PC-9 (cell line): ENCODE data around the gene CDC42. TPM values are rescaled to one million over a fixed set of nuclear protein-coding genes. Genes with fewer than 3 reads are reported as not detected.

Source experiments
- BruUV-seq: library from RNA; stranded (reverse); fragments of 400-500 nt; replicated peaks from 2 replicates; lab custom pipeline; 2021; lab: Mats Ljungman, UMichigan
- CTCF ChIA-PET: fragments of 300-600 bp; sonication (Branson Sonifier 250); formaldehyde crosslinking; loops from one replicate; lab custom pipeline; 2022; ENCODE audit warnings: antibody characterized with exemption; lab: Charles Lee
- POLR2A ChIA-PET: fragments of 300-600 bp; sonication (Branson Sonifier 250); formaldehyde crosslinking; loops from one replicate; lab custom pipeline; 2022; ENCODE audit warnings: antibody characterized with exemption; ENCODE audit not compliant: unreplicated experiment; lab: Charles Lee
- DNase-seq, 2 experiments: peaks; one replicate each; pipeline versions ENCODE4 v3.0.0 to v3.0.0-alpha.2; 2015 to 2022; ENCODE audit warnings: mixed read lengths in 1 of 2
- H2AFZ ChIP-seq: fragments of 200-600 bp; sonication (generic); 2 replicates; pipeline ENCODE4 v1.8.1; 2017; ENCODE audit warnings: antibody characterized with exemption
- H3F3A ChIP-seq: fragments of 200-600 bp; sonication (generic); 2 replicates; pipeline ENCODE4 v1.8.1; 2017; ENCODE audit warnings: antibody characterized with exemption, mild to moderate bottlenecking, low read depth; ENCODE audit not compliant: insufficient read depth
- H3K27ac ChIP-seq: fragments of 200-600 bp; sonication (generic); 2 replicates; pipeline ENCODE4 v1.6.1; 2016; ENCODE audit warnings: mixed run types
- H3K27me3 ChIP-seq: fragments of 200-600 bp; sonication (generic); 2 replicates; pipeline ENCODE4 v1.6.1; 2016; ENCODE audit warnings: low read depth, mixed run types; ENCODE audit not compliant: insufficient read depth
- H3K36me3 ChIP-seq: fragments of 200-600 bp; sonication (generic); 2 replicates; pipeline ENCODE4 v1.6.1; 2016; ENCODE audit warnings: low read depth, mixed run types
- H3K4me1 ChIP-seq: fragments of 200-600 bp; sonication (generic); replicated peaks from 2 replicates; pipeline ENCODE4 v1.6.1; 2016; ENCODE audit warnings: mixed run types; ENCODE audit not compliant: insufficient read depth
- H3K4me2 ChIP-seq: fragments of 200-600 bp; sonication (generic); 2 replicates; pipeline ENCODE4 v1.6.1; 2017; ENCODE audit warnings: mixed run types
- H3K4me3 ChIP-seq: fragments of 200-600 bp; sonication (generic); 2 replicates; pipeline ENCODE4 v1.6.1; 2016; ENCODE audit warnings: mixed run types
- H3K79me2 ChIP-seq: fragments of 200-600 bp; sonication (generic); 2 replicates; pipeline ENCODE4 v1.6.1; 2017; ENCODE audit warnings: low read depth, mixed run types
- H3K9me2 ChIP-seq: fragments of 200-600 bp; sonication (generic); 2 replicates; pipeline ENCODE4 v1.8.1; 2017; ENCODE audit warnings: mild to moderate bottlenecking; ENCODE audit not compliant: insufficient read depth
- H3K9me3 ChIP-seq: fragments of 200-600 bp; sonication (generic); 2 replicates; pipeline ENCODE4 v1.8.1; 2016; ENCODE audit warnings: low read depth; ENCODE audit not compliant: insufficient read depth
- H4K20me1 ChIP-seq: fragments of 200-600 bp; sonication (generic); 2 replicates; pipeline ENCODE4 v1.8.1; 2017; ENCODE audit not compliant: insufficient read depth
- EZH2 ChIP-seq: fragments of 200-600 bp; sonication (generic); IDR thresholded peaks from 2 replicates; pipeline ENCODE4 v1.8.0; 2017; ENCODE audit warnings: antibody characterized with exemption, low read depth
- intact Hi-C: fragments of 100-400 bp; cut with micrococcal nuclease; formaldehyde crosslinking; loops from one replicate; pipeline ENCODE4 v1.10.0; 2022; ENCODE audit not compliant: unreplicated experiment
- total RNA-seq: library from RNA; stranded (reverse); gene quantifications from 2 replicates; pipeline ENCODE4 v1.2.3, GENCODE V29; 2021
- TF ChIP-seq, protein P1 (sequence below): fragments of 200-600 bp; sonication (generic); conservative IDR thresholded peaks from 2 replicates; pipeline ENCODE4 v1.6.1; 2017; ENCODE audit warnings: mixed run types, antibody characterized with exemption, mild to moderate bottlenecking, moderate library complexity

Gene CDC42
- total RNA-seq, 1 experiment from 2014 or later = 183 TPM

DNA sequence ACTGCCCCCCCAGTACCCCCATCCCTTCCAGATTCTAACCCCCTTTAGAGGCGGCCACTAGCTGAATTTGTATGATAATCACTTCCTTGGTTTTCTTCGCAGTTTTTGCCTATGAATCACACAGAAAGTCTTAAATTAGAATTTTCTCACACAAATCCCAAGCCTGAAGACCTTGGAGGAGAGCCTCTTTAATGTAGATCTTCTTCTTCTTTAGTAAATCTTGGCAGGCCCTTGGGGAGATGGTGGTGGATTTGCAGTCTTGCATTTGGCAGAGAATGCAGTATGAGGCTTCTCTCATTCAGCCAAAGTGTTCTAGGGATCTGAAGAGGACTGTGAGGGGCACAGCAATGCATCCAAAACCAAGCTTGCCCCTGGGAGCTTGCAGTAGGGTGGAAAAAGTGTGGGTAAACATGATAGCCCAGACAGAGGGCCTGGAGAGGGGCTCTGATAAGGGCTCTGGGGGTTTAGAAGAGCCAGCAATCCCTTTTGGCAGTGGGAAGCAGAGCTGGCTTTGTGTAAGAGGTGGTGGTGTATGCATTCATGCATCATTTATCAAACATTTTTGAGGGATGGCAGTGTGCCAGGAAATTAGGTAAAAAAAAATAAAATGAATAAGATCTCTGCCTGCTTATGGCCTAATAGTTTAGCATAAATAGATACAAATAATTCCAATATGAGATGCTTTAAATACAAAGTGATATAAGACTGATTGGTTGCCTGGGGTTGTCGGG lies 7.7 kb upstream of the CDC42 start:
- POLR2A ChIA-PET = interaction anchor here (0.6 to 0.7 kb wide), 3 partner anchors 9 to 61 kb away, joined by 3 read pairs; no protein-coding TSS in a partner anchor
- peak overlapping the region; percentile 60 for H3K27ac ChIP-seq

DNA sequence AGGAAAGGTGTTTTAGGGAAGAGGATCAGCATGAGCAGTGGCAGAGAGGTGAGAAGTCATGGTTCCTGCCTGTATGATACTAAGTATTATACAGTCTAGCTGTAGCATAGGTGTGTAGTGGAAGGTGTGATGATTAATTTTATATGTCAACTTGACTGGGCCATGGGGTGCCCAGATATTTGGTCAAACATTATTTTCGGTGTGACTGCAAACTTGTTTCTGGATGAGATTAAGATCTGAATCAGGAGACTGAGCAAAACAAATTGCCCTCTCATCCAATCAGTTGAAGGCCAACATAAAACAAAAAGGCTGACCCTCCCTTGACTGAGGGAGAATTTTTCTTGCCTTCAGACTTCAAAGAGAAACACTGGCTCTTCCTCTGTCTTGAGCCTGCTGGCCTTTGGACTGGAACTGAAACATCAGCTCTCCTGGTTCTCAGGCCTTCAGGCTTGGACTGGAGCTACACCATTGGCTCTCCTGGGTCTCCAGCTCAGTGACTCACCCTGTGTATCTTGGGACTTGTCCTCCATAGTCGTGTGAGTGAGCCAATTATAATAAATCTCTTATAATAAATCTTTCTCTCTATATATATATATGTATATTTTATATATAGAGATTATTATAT lies 6.8 kb upstream of the CDC42 start:
- Histone ChIP-seq H3K9me3 (no peaks in the 10 kb centered on the region), H3K27me3 (no peaks in the 10 kb centered on the region), H2AFZ (no peak overlapping the region), H3F3A (peaks cover 28% of the 10 kb centered on the region), H4K20me1 (no peaks in the 10 kb centered on the region), H3K4me2 (no peak overlapping the region), H3K79me2 (no peaks in the 10 kb centered on the region), H3K4me3 (no peak overlapping the region), H3K27ac (peak overlapping the region; percentile 60), H3K9me2 (no peaks in the 10 kb centered on the region), H3K36me3 (no peaks in the 10 kb centered on the region), H3K4me1 (peaks cover 43% of the 10 kb centered on the region)
- no peak for TF ChIP-seq EZH2
- TF ChIP-seq, protein P1, sequence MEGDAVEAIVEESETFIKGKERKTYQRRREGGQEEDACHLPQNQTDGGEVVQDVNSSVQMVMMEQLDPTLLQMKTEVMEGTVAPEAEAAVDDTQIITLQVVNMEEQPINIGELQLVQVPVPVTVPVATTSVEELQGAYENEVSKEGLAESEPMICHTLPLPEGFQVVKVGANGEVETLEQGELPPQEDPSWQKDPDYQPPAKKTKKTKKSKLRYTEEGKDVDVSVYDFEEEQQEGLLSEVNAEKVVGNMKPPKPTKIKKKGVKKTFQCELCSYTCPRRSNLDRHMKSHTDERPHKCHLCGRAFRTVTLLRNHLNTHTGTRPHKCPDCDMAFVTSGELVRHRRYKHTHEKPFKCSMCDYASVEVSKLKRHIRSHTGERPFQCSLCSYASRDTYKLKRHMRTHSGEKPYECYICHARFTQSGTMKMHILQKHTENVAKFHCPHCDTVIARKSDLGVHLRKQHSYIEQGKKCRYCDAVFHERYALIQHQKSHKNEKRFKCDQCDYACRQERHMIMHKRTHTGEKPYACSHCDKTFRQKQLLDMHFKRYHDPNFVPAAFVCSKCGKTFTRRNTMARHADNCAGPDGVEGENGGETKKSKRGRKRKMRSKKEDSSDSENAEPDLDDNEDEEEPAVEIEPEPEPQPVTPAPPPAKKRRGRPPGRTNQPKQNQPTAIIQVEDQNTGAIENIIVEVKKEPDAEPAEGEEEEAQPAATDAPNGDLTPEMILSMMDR = no peak
- CTCF ChIA-PET = no interaction called here
- BruUV-seq = no TSS peak
- intact Hi-C loops = no loop called here
- POLR2A ChIA-PET = interaction anchor here (0.7 kb wide), 1 partner anchor 8 kb away, joined by 3 read pairs; no protein-coding TSS in a partner anchor
- DNase-seq = no peak

More for the DNA sequence above, 7.7 kb upstream of the CDC42 start:
- no peaks in the 10 kb centered on the region for H3K36me3 ChIP-seq
- H3K9me3 ChIP-seq = no peaks in the 10 kb centered on the region
- no TSS peak for BruUV-seq
- intact Hi-C loops = no loop called here
- DNase-seq = peak in 1 of 2 experiments; percentile 63
- H3F3A ChIP-seq = peaks cover 34% of the 10 kb centered on the region
- H3K27me3 ChIP-seq = no peaks in the 10 kb centered on the region
- no peak overlapping the region for H2AFZ ChIP-seq
- peak overlapping the region; percentile 59 for H3K4me2 ChIP-seq
- TF ChIP-seq EZH2 = no peak
- TF ChIP-seq, protein P1 = no peak
- H3K4me1 ChIP-seq = peaks cover 48% of the 10 kb centered on the region
- no peaks in the 10 kb centered on the region for H3K9me2 ChIP-seq
- H3K79me2 ChIP-seq = no peaks in the 10 kb centered on the region
- CTCF ChIA-PET = interaction anchor here (0.7 kb wide), 1 partner anchor 776 kb away, joined by 6 read pairs; no protein-coding TSS in a partner anchor
- no peak overlapping the region for H3K4me3 ChIP-seq
- H4K20me1 ChIP-seq = no peaks in the 10 kb centered on the region

DNA sequence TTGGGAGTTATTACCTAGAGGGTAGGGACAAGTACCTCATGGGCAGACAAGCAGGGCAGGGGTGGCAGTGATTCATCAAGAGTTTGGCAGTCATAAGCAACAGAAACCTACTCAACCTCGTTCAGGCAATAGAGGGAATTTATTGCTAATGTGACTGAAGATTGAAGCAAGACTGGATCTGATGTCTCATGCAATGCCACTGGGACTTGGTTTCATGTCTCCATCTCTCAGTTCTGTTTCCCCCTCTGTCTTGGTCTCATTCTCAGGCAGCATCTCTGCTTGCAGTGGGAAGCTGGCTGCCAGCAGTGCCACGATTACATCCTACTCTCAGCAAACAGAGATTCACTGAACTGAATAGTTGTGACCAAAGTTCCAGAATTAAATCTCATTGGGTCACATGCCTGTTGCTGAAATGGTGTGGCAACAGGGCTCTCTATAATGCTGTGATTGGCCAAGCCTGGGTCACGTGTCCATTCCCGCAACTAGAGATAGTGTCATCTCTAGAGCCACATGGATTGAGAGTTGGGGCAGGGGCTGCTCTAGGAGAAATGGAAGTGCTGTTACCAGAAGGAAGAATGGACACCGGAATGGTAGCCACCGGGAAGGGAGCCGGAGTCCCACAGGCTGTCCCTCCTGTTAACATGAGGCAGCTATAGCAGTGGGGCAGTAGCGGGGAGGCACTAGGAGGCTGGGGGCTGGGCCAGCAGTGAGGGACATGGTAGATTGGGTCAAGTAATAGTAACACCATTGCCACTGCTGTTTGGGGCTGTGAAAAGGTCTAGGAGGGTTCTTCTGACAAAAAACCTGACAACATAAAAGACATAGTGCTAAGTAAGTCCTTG lies 3.9 kb upstream of the CDC42 start:
- H3K36me3 ChIP-seq = no peaks in the 10 kb centered on the region

More for the DNA sequence above, 3.9 kb upstream of the CDC42 start:
- Histone ChIP-seq H3K4me3 (no peak overlapping the region), H3K27me3 (no peaks in the 10 kb centered on the region), H3K27ac (peak overlapping the region; percentile 87), H4K20me1 (peaks cover 3% of the 10 kb centered on the region), H3F3A (peaks cover 21% of the 10 kb centered on the region), H3K79me2 (peaks cover 4% of the 10 kb centered on the region), H2AFZ (peak overlapping the region; percentile 72; the same call in 1 of the 2 replicates), H3K9me2 (no peaks in the 10 kb centered on the region), H3K4me1 (peaks cover 31% of the 10 kb centered on the region), H3K9me3 (no peaks in the 10 kb centered on the region), H3K4me2 (peak overlapping the region; percentile 53)
- DNase-seq = peak in 1 of 2 experiments; percentile 67
- intact Hi-C loops = no loop called here
- no TSS peak for BruUV-seq
- ChIA-PET POLR2A (no interaction called here), CTCF (interaction anchor here (0.7 to 1.4 kb wide), 2 partner anchors 9 to 29 kb away, joined by 4 to 11 read pairs; no protein-coding TSS in a partner anchor)
- TF ChIP-seq, protein P1 = no peak
- no peak for TF ChIP-seq EZH2
